ENCODE results near the gene SCAF1.

The SCAF1 gene

GRCh38 chr19:49641688-49642491 lies at the start of gene SCAF1:
TSS of gene SCAF1 (plus strand) at chr19:49642209. CDS start at chr19:49645027, 2,818 bp downstream.
- DNase-seq: peak; percentile 99

GRCh38 chr19:49592486-49593232 lies 49.4 kb upstream of the SCAF1 start:
- DNase-seq: no peak

- DNase-seq: peak; percentile 81 to 94
Measured at GRCh38 chr19:49593233-49594113, 48.5 kb upstream of the SCAF1 start.

GRCh38 chr19:49594157-49594992 lies 47.6 kb upstream of the SCAF1 start:
- DNase-seq: no peak

- DNase-seq: no peak
Measured at GRCh38 chr19:49594993-49595818, 46.8 kb upstream of the SCAF1 start.

- DNase-seq: no peak
Measured at GRCh38 chr19:49595819-49596404, 46.1 kb upstream of the SCAF1 start.

GRCh38 chr19:49596407-49596806 lies 45.6 kb upstream of the SCAF1 start:
- no peak for DNase-seq

GRCh38 chr19:49596954-49597702 lies 44.9 kb upstream of the SCAF1 start:
- no peak for DNase-seq

GRCh38 chr19:49597703-49597974 lies 44.4 kb upstream of the SCAF1 start:
- no peak for DNase-seq

- DNase-seq: no peak
Measured at GRCh38 chr19:49599378-49600295, 42.4 kb upstream of the SCAF1 start.

GRCh38 chr19:49601482-49602038 lies 40.4 kb upstream of the SCAF1 start:
- DNase-seq: no peak

- no peak for DNase-seq
Measured at GRCh38 chr19:49602806-49603205, 39.2 kb upstream of the SCAF1 start.

- DNase-seq: no peak
Measured at GRCh38 chr19:49605605-49606004, 36.4 kb upstream of the SCAF1 start.

GRCh38 chr19:49609499-49610092 lies 32.4 kb upstream of the SCAF1 start:
- DNase-seq: no peak

GRCh38 chr19:49613374-49613773 lies 28.6 kb upstream of the SCAF1 start:
- no peak for DNase-seq

- no peak for DNase-seq
Measured at GRCh38 chr19:49614096-49614833, 27.7 kb upstream of the SCAF1 start.

GRCh38 chr19:49615861-49616260 lies 26.1 kb upstream of the SCAF1 start:
- DNase-seq: no peak

GRCh38 chr19:49616532-49616931 lies 25.5 kb upstream of the SCAF1 start:
- DNase-seq: no peak
